ENCODE measurements around the gene C2orf49.
A peak's percentile ranks its signal among the peaks of the same experiment; 100 is the strongest.

The C2orf49 gene

DNA sequence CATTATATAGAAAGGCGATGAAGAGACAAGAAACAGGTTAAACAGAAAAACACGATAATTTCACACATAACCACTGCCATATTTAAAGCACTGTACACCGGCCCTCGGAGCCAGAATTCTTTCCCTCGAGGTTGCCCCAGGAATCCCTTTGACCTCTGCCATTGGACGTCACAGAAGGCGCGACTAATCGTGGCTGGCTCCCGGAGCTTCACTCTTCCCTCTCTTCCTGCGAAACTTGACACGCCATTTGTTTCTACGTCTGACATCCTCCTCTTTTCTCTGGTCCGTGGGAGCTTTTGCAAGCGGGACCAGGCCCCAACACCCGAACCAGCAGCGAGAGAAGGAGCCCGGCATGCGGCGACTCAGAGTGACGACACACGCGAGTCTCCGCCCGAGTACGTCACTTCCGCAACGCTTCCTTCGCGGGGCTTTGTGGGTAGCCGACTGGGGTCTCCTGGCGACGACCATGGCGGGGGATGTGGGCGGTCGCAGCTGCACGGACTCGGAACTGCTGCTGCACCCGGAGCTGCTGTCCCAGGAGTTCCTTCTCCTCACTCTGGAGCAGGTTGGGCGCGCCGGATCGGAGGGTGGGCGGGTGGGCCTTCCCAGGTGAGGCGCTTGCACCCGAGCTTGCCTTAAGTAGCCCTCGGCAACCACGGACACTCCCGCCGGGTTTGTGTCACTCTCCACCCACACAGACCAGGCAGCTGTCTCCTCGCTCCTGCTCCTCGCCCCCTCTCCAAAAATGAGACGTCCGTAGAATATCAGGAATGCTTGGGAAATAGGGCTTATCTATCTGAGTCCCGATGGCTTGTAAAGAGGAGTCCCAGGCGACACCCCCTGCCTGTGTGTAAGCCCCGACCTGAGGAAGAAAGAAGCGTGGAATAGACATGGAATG is at the start of gene C2orf49:
TSS of gene C2orf49 (plus strand) at position 419 of the 898 bp plus-strand sequence. CDS start at position 467, 48 bp downstream.
- peak; percentile 31 for DNase-seq

DNA sequence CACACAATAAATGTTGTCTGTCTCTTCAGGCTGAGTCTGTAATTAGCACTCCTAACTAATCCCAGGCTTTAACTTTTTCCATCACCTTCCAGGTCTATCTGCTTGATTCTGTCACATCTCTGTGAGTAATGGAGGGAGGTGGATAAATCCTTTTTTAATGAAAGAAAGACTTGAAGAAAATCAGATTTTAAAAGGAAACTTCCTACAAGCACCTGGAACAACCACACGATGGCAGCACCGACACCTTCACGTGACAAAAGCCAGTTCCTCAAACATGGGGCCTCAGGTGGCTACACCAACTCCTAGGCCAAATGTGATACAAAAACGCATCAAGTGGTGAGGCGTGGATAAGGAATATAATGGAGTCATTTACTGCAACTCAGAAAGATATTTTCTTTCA is 49.6 kb upstream of the C2orf49 start:
- no peak for DNase-seq

DNA sequence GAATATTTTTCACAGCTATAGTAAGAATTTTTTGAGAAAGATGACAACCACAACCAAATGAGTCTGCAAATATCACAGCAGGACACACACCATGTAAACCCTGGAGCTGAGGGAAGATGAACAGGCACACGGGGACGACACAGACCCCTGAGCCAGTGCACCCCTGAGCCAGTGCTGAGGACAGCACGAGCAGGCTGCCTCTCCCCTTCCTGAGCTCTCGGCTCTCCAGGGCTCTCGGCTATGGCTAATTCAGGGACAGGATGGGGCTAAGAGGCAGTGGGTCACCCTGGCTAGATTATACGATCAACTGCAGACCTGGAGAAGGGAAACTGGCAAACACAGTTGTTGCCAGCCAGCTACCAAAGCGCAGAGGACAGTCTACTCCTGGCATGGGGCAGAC is 49.2 kb upstream of the C2orf49 start:
- DNase-seq, result no peak

GRCh38 chr2:105290981-105291660 is 46.2 kb upstream of the C2orf49 start:
- DNase-seq, result no peak

DNA sequence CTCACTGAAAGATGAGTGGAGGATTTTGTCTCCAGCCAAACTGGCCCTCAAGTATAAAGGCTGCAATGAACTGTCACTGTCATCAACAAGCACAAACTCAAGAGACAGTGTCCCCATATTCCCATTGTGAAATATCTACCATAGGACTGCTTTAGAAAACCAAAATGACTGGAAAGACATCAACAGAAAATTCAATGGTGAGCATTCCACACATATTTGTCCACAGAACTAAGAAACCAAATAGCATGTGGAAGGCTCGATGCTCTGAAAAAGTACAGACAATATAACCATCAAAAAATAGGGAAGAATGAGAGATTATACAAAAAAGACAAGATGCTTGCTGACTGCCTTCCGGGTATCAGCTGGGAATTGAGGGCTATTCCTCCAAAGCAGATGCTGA is 45.4 kb upstream of the C2orf49 start:
- DNase-seq, result no peak

- DNase-seq, result no peak
Observed at GRCh38 chr2:105294046-105294445, 43.3 kb upstream of the C2orf49 start.

GRCh38 chr2:105294844-105295481 is 42.4 kb upstream of the C2orf49 start:
- no peak for DNase-seq

- no peak for DNase-seq
Observed at GRCh38 chr2:105296017-105296611, 41.2 kb upstream of the C2orf49 start.

GRCh38 chr2:105297216-105297615 is 40.1 kb upstream of the C2orf49 start:
- no peak for DNase-seq

DNA sequence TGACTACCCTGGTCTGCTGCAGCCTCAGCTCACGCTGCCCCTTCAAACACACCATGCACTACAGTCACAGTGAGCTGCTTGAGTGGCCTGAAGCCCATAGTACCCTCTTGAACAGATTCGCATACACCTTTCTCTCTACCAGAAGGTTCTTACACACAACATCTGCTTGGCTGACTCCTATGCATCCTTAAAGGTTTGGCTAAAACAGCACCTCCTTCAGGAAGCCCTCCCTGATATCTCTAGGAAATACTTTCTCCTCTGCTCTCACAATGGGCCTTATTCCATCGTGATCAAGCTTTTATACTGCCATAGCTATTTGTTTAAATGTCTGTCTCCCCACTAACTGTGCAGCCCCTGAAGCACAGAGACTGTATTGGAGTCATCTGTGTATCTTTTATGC is 39.3 kb upstream of the C2orf49 start:
- DNase-seq, result no peak

- DNase-seq, result no peak
Observed at GRCh38 chr2:105299290-105299689, 38.0 kb upstream of the C2orf49 start.

DNA sequence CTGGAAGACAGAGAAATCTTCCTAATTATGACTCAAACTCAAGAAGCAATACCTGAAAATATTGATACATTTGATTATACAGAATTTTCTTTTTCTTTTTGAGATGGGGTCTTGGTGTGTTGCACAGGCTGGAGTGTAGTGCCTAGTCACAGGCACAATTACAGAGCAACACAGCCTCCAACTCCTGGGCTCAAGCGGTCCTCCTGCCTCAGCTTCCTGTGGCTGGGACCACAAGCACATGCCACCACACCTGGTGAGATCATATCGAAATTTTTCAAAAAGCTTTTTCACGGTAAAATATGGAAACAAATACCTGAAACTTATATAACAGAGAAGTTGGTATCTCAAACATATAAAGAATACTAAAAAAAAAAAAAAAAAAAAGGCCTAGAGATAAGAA is 35.7 kb upstream of the C2orf49 start:
- no peak for DNase-seq

DNA sequence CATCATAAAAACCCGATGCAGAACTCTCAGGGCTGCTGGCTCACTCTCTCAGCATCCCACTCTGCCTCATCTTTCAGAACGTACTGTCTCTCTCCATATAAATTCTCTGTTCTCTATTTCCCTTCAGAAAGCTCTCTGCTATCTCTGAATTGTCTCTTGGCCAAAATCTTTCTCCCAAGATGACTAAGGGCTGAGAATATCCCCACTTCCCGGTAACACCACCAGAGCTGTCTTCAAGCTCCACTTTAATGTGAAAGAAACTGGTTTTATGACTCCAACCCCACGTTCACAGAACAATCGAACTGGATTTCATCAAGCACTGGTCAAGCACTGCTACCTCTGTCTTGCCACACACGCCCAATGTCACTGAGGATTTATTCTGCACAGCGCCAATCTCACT is 30.2 kb upstream of the C2orf49 start:
- DNase-seq, result no peak

DNA sequence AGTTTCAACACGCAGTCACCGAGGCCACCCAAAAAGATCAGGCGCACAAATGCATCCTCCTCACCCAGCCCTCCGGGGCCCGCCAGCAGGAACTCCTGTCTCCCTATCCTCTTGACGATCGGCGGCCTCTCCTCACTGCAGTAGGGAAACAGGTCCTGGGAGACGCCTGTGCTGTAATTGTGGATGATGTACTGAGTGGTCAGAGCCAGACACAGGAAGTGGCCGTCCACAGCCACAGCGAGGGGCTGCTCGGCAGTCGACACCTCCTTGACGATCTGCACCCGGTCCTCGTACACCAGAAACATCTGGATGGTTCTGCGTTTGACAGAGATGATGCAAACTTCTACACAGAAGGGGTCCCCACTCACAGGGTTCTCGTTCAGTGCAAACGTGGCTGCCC is 29.8 kb upstream of the C2orf49 start:
- DNase-seq, result no peak

GRCh38 chr2:105307962-105308361 is 29.4 kb upstream of the C2orf49 start:
- no peak for DNase-seq

GRCh38 chr2:105308382-105309146 is 28.8 kb upstream of the C2orf49 start:
- DNase-seq, result no peak

GRCh38 chr2:105309147-105309545 is 28.2 kb upstream of the C2orf49 start:
- no peak for DNase-seq

DNA sequence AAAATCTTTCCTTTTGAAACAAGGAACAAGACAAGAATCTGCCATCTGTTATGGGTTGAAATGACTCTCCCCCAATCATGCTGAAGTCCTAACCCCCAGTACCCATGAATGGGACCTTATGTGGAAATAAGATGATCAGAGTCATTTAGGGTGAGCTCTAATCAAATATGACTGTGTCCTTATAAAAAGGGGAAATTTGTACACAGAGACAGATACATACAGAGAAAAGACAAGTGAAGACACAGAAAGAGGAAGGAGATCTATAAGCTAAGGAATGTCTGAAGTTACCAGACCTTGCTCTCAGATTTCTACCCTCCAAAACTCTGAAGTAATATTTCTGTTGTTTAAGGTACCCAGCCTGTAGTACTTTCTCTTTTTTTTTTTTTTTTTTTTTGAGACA is 23.5 kb upstream of the C2orf49 start:
- DNase-seq, result no peak

DNA sequence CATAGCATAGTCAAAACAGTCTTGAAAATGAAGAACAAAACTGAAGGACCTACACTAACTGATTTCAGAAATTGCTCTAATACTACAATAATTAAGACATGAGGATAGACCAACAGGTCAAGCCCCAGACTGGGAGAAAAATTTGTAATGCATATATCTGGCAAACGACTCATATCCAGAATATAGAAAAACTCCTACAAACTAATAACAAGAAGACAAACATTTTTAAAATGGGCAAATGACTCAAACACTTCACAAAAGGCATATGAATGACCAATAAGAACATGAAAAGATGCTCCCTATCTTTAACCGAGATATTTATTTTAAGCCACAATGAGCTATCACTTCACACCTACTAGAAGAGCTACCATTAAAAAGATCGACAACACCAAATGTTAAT is 22.0 kb upstream of the C2orf49 start:
- no peak for DNase-seq

DNA sequence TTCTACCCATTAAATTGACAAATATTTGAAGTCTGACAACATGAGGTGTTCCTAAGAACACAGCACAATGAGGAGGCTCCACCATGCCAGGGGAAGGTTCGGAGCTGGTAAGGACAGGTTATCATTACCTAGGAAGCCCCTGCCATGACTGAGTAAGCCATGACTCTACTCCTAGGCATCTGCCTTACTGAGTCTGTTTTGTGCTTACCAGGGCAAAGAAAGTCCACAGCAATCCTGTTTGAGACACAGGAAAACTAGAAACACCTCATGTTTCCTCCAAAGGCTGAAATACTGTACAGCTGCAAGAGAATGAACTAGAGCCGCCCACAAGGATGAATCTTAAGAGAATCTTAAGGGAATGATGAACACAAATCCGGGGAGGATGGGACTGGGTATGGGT is 19.4 kb upstream of the C2orf49 start:
- no peak for DNase-seq

- peak; percentile 77 for DNase-seq
Observed at GRCh38 chr2:105320651-105321215, 16.6 kb upstream of the C2orf49 start.
